ENCODE measurements around the gene ASPSCR1. TPM values are rescaled to one million over a fixed set of nuclear protein-coding genes. Genes with fewer than 3 reads are reported as not detected.

ASPSCR1 gene
- total RNA-seq, 1 experiment from 2014 or later, result 51.0 TPM

DNA sequence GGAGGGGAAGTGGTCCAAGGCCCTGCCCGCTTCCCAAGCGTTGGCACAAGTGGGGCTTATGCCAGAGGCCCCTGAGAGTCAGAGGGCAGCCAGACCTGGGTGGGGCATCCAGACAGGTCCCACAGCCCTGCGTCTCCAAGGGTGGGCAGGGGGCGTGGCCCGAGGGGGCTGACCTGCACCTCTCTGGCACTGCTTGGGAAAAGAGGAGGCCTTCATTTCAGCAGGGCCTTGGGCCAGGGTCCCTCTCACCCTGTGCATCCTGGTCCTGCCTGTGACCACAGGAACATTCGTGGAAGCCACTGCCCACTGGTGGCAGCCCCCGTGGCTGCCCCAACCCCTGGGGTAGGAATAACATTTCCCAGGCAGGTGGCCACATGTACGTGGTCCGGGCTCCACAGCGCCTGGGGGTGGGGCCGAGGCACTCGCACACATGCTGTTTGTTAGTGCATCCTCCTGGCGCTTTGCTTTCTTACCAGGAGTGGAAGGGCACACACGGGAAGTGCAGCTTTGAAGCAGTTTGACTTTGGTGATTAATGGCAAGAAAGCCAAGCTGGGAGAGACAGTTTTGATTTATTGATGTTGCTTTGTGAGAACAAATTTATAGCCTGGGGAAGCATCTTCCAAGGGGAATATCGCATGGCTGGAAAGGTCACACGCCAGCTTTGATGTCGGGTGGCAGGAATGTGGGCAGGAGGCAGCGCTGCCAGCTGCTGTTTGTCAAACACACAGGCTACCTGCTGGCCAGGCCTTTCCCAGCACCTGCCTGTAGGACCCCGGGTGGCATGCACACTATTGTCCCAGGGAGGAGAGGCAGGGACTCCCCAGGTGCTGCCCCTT is 40.9 kb downstream of the ASPSCR1 start:
- POLR2A ChIA-PET, result no interaction called here
- H3K4me1 ChIP-seq (ENCODE audit: control insufficient read depth in 1 of 2, insufficient read depth in 2 of 2, low read length in 2 of 2), result peaks cover 21 to 36% of the 10 kb centered on the region in 2 experiments

DNA sequence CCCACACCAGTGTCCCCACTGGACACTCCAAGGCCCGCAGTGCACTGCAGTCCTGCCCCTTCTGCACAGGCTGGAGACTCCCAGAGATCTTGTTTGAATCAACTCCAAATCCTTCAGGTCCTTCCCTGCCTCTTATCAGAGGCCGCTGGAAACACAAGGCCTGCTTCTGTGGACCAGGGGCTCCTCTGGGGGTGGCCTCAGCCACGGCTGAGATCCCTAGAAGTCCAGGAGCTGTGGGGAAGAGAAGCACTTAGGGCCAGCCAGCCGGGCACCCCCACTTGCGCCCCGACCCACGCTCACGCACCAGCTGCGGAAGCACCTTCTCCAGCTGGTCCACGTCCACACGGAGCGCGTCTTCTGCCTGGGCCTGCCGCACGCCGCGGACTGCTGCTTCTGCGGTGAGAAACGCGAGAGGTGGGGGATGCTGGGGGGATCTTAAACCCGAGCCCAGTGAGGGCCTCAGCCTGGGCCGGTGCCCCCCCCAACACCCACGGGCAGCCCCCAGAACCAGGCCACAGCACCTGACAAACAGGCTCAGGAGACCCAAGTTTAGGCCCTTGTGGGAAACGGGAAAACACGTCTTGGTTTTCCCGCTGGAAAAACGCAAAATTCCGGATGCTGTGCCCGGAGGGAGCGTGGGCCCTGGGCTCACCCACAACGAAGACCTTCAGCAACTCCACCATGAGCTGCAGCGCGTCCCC is 41.7 kb downstream of the ASPSCR1 start:
- DNase-seq (ENCODE audit: low read depth, low spot score) (no peak), ATAC-seq (no peak)
- Histone ChIP-seq H3K4me1 (ENCODE audit: control insufficient read depth in 1 of 2, insufficient read depth in 2 of 2, low read length in 2 of 2) (peaks cover 24 to 42% of the 10 kb centered on the region in 2 experiments), H3K27me3 (ENCODE audit: insufficient read depth, low read length) (no peaks in the 10 kb centered on the region), H2AFZ (ENCODE audit: low read depth, low read length, poor library complexity, severe bottlenecking) (no peak overlapping the region), H3K9me2 (ENCODE audit: insufficient read depth) (no peaks in the 10 kb centered on the region), H4K20me1 (ENCODE audit: insufficient read depth) (peaks cover 4% of the 10 kb centered on the region; the same call in 1 of the 2 replicates), H3K36me3 (ENCODE audit: control insufficient read depth in 1 of 2, insufficient read depth in 2 of 2, low read length in 2 of 2) (peaks cover 0 to 10% of the 10 kb centered on the region in 2 experiments; a peak in 1 of 4 replicates), H3K4me2 (ENCODE audit: low read length) (no peak overlapping the region), H3K4me3 (replicated peaks in 1 of 2; ENCODE audit: low read depth in 1 of 2, low read length in 2 of 2) (no peak overlapping the region), H3K9me3 (ENCODE audit: control insufficient read depth in 1 of 2, insufficient read depth in 1 of 2, low read depth in 1 of 2, low read length in 2 of 2) (no peaks in the 10 kb centered on the region), H3K9ac (ENCODE audit: low read length) (no peak overlapping the region), H3K79me2 (ENCODE audit: insufficient read depth, low read length) (peaks cover 43% of the 10 kb centered on the region), H3K27ac (ENCODE audit: low read depth, low read length) (peak overlapping the region; percentile 36; the same call in 1 of the 2 replicates)
- TSS peak; percentile 13 for BruUV-seq (replicated peaks)
- RAD21 ChIA-PET (ENCODE audit: low non-redundant PET in 1 of 2, low total read pairs in 2 of 2, uncharacterized antibody in 2 of 2, unreplicated experiment in 2 of 2), result interaction anchor here (4.8 to 5.3 kb wide), 2 partner anchors 59 kb away, joined by 40 to 50 read pairs; partner anchors contain the start of gene NOTUM (in 2 of the 2)
- CTCF ChIA-PET, result interaction anchor here (0.7 to 5.3 kb wide), 14 partner anchors 8 to 169 kb away, joined by 3 to 151 read pairs (median 6); partner anchors contain the start of genes ARHGDIA, DCXR, MAFG and NOTUM
- POLR2A ChIA-PET, result interaction anchor here (1.0 to 1.5 kb wide), 2 partner anchors 12 to 16 kb away, joined by 3 to 4 read pairs; partner anchors contain the start of gene RAC3
- intact Hi-C loops (cut with micrococcal nuclease), result no loop called here
- TF ChIP-seq, protein P1, sequence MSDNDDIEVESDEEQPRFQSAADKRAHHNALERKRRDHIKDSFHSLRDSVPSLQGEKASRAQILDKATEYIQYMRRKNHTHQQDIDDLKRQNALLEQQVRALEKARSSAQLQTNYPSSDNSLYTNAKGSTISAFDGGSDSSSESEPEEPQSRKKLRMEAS (IDR thresholded peaks at IDR 0.05), result no peak
- no peak for TF ChIP-seq TCF7L2 (IDR thresholded peaks at IDR 0.05; ENCODE audit: borderline replicate concordance, extremely low read depth, insufficient read depth, insufficient read length)
- TF ChIP-seq EZH2 (IDR thresholded peaks at IDR 0.05), result no peak
- no peak for TF ChIP-seq YY1 (IDR thresholded peaks at IDR 0.05; ENCODE audit: extremely low read depth, insufficient replicate concordance, low read depth, low read length)
- TF ChIP-seq SRF (IDR thresholded peaks at IDR 0.05; ENCODE audit: low read depth), result no peak
- TF ChIP-seq, protein P2, sequence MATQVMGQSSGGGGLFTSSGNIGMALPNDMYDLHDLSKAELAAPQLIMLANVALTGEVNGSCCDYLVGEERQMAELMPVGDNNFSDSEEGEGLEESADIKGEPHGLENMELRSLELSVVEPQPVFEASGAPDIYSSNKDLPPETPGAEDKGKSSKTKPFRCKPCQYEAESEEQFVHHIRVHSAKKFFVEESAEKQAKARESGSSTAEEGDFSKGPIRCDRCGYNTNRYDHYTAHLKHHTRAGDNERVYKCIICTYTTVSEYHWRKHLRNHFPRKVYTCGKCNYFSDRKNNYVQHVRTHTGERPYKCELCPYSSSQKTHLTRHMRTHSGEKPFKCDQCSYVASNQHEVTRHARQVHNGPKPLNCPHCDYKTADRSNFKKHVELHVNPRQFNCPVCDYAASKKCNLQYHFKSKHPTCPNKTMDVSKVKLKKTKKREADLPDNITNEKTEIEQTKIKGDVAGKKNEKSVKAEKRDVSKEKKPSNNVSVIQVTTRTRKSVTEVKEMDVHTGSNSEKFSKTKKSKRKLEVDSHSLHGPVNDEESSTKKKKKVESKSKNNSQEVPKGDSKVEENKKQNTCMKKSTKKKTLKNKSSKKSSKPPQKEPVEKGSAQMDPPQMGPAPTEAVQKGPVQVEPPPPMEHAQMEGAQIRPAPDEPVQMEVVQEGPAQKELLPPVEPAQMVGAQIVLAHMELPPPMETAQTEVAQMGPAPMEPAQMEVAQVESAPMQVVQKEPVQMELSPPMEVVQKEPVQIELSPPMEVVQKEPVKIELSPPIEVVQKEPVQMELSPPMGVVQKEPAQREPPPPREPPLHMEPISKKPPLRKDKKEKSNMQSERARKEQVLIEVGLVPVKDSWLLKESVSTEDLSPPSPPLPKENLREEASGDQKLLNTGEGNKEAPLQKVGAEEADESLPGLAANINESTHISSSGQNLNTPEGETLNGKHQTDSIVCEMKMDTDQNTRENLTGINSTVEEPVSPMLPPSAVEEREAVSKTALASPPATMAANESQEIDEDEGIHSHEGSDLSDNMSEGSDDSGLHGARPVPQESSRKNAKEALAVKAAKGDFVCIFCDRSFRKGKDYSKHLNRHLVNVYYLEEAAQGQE (IDR thresholded peaks at IDR 0.05; ENCODE audit: low read depth), result no peak

More for the DNA sequence above, 40.9 kb downstream of the ASPSCR1 start:
- TF ChIP-seq TCF7L2 (IDR thresholded peaks at IDR 0.05; ENCODE audit: borderline replicate concordance, extremely low read depth, insufficient read depth, insufficient read length), result peak; percentile 23
- TF ChIP-seq, protein P3, sequence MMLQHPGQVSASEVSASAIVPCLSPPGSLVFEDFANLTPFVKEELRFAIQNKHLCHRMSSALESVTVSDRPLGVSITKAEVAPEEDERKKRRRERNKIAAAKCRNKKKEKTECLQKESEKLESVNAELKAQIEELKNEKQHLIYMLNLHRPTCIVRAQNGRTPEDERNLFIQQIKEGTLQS (IDR thresholded peaks at IDR 0.05), result no peak
- no peak for DNase-seq (ENCODE audit: low read depth, low spot score)
- no peak overlapping the region for H3K4me2 ChIP-seq (ENCODE audit: low read length)
- H3K27ac ChIP-seq (ENCODE audit: low read depth, low read length), result peak overlapping the region; percentile 36; the same call in 1 of the 2 replicates
- peaks cover 4% of the 10 kb centered on the region; the same call in 1 of the 2 replicates for H4K20me1 ChIP-seq (ENCODE audit: insufficient read depth)
- H3K79me2 ChIP-seq (ENCODE audit: insufficient read depth, low read length), result peaks cover 35% of the 10 kb centered on the region
- no peaks in the 10 kb centered on the region for H3K9me3 ChIP-seq (ENCODE audit: control insufficient read depth in 1 of 2, insufficient read depth in 1 of 2, low read depth in 1 of 2, low read length in 2 of 2)
- no peaks in the 10 kb centered on the region for H3K27me3 ChIP-seq (ENCODE audit: insufficient read depth, low read length)
- no peaks in the 10 kb centered on the region for H3K9me2 ChIP-seq (ENCODE audit: insufficient read depth)
- ChIA-PET CTCF (interaction anchor here (1.2 kb wide), 1 partner anchor 59 kb away, joined by 3 read pairs; no protein-coding TSS in a partner anchor), RAD21 (ENCODE audit: low non-redundant PET in 1 of 2, low total read pairs in 2 of 2, uncharacterized antibody in 2 of 2, unreplicated experiment in 2 of 2) (no interaction called here)
- H2AFZ ChIP-seq (ENCODE audit: low read depth, low read length, poor library complexity, severe bottlenecking), result no peak overlapping the region
- no peak for ATAC-seq
- no TSS peak for BruUV-seq (replicated peaks)
- no peak overlapping the region for H3K9ac ChIP-seq (ENCODE audit: low read length)
- H3K4me3 ChIP-seq (replicated peaks in 1 of 2; ENCODE audit: low read depth in 1 of 2, low read length in 2 of 2), result no peak overlapping the region
- intact Hi-C loops (cut with micrococcal nuclease), result no loop called here
- H3K36me3 ChIP-seq (ENCODE audit: control insufficient read depth in 1 of 2, insufficient read depth in 2 of 2, low read length in 2 of 2), result peaks cover 0 to 10% of the 10 kb centered on the region in 2 experiments; a peak in 1 of 4 replicates

Measured in HCT116 (cell line).